Activated CD4-positive, alpha-beta memory T cell treated with anti-CD3 and anti-CD28 coated beads for 36 hours (primary cell): Measurements from ENCODE around the gene CEP83. TPM values are rescaled to one million over a fixed set of nuclear protein-coding genes. Genes with fewer than 3 reads are reported as not detected.
A peak's percentile ranks its signal among the peaks of the same experiment; 100 is the strongest.

Experiments
- CTCF ChIA-PET: fragments of 350-600 bp; sonication (Branson Sonifier 250); formaldehyde crosslinking; loops from one replicate; lab custom pipeline; 2021; ENCODE audit warnings: antibody characterized with exemption, inconsistent platforms; lab: Charles Lee
- POLR2A ChIA-PET: fragments of 350-600 bp; sonication (Branson Sonifier 250); formaldehyde crosslinking; loops from one replicate; lab custom pipeline; 2021; ENCODE audit warnings: antibody characterized with exemption; lab: Charles Lee
- DNase-seq: peaks from one replicate; pipeline ENCODE4 v3.0.0-alpha.2; 2020
- H3K27ac Mint-ChIP-seq: one replicate; pipeline ENCODE4 v1.8.0; 2021; ENCODE audit warnings: mixed read lengths
- H3K27me3 Mint-ChIP-seq: one replicate; pipeline ENCODE4 v1.8.0; 2021; ENCODE audit warnings: mixed read lengths
- H3K36me3 Mint-ChIP-seq: one replicate; pipeline ENCODE4 v1.8.0; 2021; ENCODE audit warnings: mixed read lengths
- H3K4me1 Mint-ChIP-seq: one replicate; pipeline ENCODE4 v1.8.0; 2021; ENCODE audit warnings: low read depth, mixed read lengths
- H3K4me3 Mint-ChIP-seq: one replicate; pipeline ENCODE4 v1.8.0; 2021; ENCODE audit warnings: mild to moderate bottlenecking, mixed read lengths
- H3K9me3 Mint-ChIP-seq: one replicate; pipeline ENCODE4 v1.8.0; 2021; ENCODE audit warnings: mixed read lengths
- intact Hi-C: fragments of 100-400 bp; cut with micrococcal nuclease; formaldehyde crosslinking; loops from one replicate; pipeline ENCODE4 v1.15.1; 2023
- total RNA-seq, 2 experiments: library from RNA; stranded (reverse); gene quantifications; one replicate each; pipeline ENCODE4 v1.2.3, GENCODE V29; 2021

The CEP83 gene
- total RNA-seq, 2 experiments from 2014 or later, result 23.4 TPM

- Mint-ChIP-seq H3K4me3 (no peak overlapping the region), H3K36me3 (peaks cover 63% of the 10 kb centered on the region), H3K27me3 (no peaks in the 10 kb centered on the region), H3K9me3 (no peaks in the 10 kb centered on the region), H3K4me1 (peaks cover 8% of the 10 kb centered on the region), H3K27ac (no peak overlapping the region)
- no peak for DNase-seq
- intact Hi-C loops, result loop anchor here (10.0 kb wide), 1 partner anchor 345 kb away; no protein-coding TSS in a partner anchor
- ChIA-PET CTCF (no interaction called here), POLR2A (no interaction called here)
Measured at GRCh38 chr12:94299846-94300245, 159.8 kb downstream of the CEP83 start.

GRCh38 chr12:94297876-94298505, 161.7 kb downstream of the CEP83 start:
- Mint-ChIP-seq H3K27me3 (no peaks in the 10 kb centered on the region), H3K4me1 (peaks cover 3% of the 10 kb centered on the region), H3K27ac (no peak overlapping the region), H3K36me3 (peaks cover 53% of the 10 kb centered on the region), H3K9me3 (no peaks in the 10 kb centered on the region), H3K4me3 (no peak overlapping the region)
- intact Hi-C loops, result no loop called here
- no peak for DNase-seq
- POLR2A ChIA-PET, result interaction anchor here (0.9 kb wide), 1 partner anchor 28 kb away, joined by 3 read pairs; no protein-coding TSS in a partner anchor
- CTCF ChIA-PET, result interaction anchor here (1.3 kb wide), 1 partner anchor 7 kb away, joined by 3 read pairs; no protein-coding TSS in a partner anchor

GRCh38 chr12:94297096-94297699, 162.5 kb downstream of the CEP83 start:
- Mint-ChIP-seq H3K4me1 (no peaks in the 10 kb centered on the region), H3K36me3 (peaks cover 46% of the 10 kb centered on the region), H3K27ac (no peak overlapping the region), H3K4me3 (no peak overlapping the region), H3K27me3 (no peaks in the 10 kb centered on the region), H3K9me3 (no peaks in the 10 kb centered on the region)
- ChIA-PET POLR2A (no interaction called here), CTCF (interaction anchor here (0.5 to 0.6 kb wide), 2 partner anchors 53 to 795 kb away, joined by 3 read pairs; no protein-coding TSS in a partner anchor)
- no peak for DNase-seq
- intact Hi-C loops, result no loop called here

GRCh38 chr12:94290353-94290752, 169.3 kb downstream of the CEP83 start:
- Mint-ChIP-seq H3K4me3 (no peak overlapping the region), H3K27me3 (no peaks in the 10 kb centered on the region), H3K27ac (no peak overlapping the region), H3K9me3 (no peaks in the 10 kb centered on the region), H3K36me3 (peaks cover 19% of the 10 kb centered on the region), H3K4me1 (no peaks in the 10 kb centered on the region)
- POLR2A ChIA-PET, result interaction anchor here (1.6 kb wide), 1 partner anchor 19 kb away, joined by 3 read pairs; no protein-coding TSS in a partner anchor
- CTCF ChIA-PET, result interaction anchor here (1.3 kb wide), 1 partner anchor 9 kb away, joined by 3 read pairs; no protein-coding TSS in a partner anchor
- intact Hi-C loops, result no loop called here
- no peak for DNase-seq

GRCh38 chr12:94289461-94290312, 170.0 kb downstream of the CEP83 start:
- Mint-ChIP-seq H3K4me1 (no peaks in the 10 kb centered on the region), H3K9me3 (no peaks in the 10 kb centered on the region), H3K27me3 (no peaks in the 10 kb centered on the region), H3K4me3 (no peak overlapping the region), H3K27ac (no peak overlapping the region), H3K36me3 (peaks cover 14% of the 10 kb centered on the region)
- intact Hi-C loops, result no loop called here
- no peak for DNase-seq
- CTCF ChIA-PET, result interaction anchor here (1.3 kb wide), 1 partner anchor 9 kb away, joined by 3 read pairs; no protein-coding TSS in a partner anchor
- POLR2A ChIA-PET, result interaction anchor here (1.6 kb wide), 1 partner anchor 19 kb away, joined by 3 read pairs; no protein-coding TSS in a partner anchor

- no peak for DNase-seq
- Mint-ChIP-seq H3K4me1 (peaks cover 18% of the 10 kb centered on the region), H3K27ac (no peak overlapping the region), H3K4me3 (no peak overlapping the region), H3K9me3 (no peaks in the 10 kb centered on the region), H3K36me3 (peaks cover 15% of the 10 kb centered on the region), H3K27me3 (no peaks in the 10 kb centered on the region)
- POLR2A ChIA-PET, result no interaction called here
- intact Hi-C loops, result no loop called here
- CTCF ChIA-PET, result no interaction called here
Measured at GRCh38 chr12:94287245-94287628, 172.4 kb downstream of the CEP83 start.

GRCh38 chr12:94286583-94287244, 173.0 kb downstream of the CEP83 start:
- H3K36me3 Mint-ChIP-seq, result peaks cover 13% of the 10 kb centered on the region
- H3K27me3 Mint-ChIP-seq, result no peaks in the 10 kb centered on the region
- CTCF ChIA-PET, result no interaction called here
- H3K9me3 Mint-ChIP-seq, result no peaks in the 10 kb centered on the region
- intact Hi-C loops, result no loop called here
- H3K4me3 Mint-ChIP-seq, result no peak overlapping the region
- POLR2A ChIA-PET, result no interaction called here
- H3K4me1 Mint-ChIP-seq, result peaks cover 24% of the 10 kb centered on the region
- no peak overlapping the region for H3K27ac Mint-ChIP-seq
- DNase-seq, result no peak

- no peak overlapping the region for H3K4me3 Mint-ChIP-seq
- ChIA-PET POLR2A (no interaction called here), CTCF (no interaction called here)
- peaks cover 26% of the 10 kb centered on the region for H3K4me1 Mint-ChIP-seq
- intact Hi-C loops, result no loop called here
- no peaks in the 10 kb centered on the region for H3K27me3 Mint-ChIP-seq
- H3K27ac Mint-ChIP-seq, result no peak overlapping the region
- H3K36me3 Mint-ChIP-seq, result peaks cover 13% of the 10 kb centered on the region
- no peaks in the 10 kb centered on the region for H3K9me3 Mint-ChIP-seq
- no peak for DNase-seq
Measured at GRCh38 chr12:94285943-94286582, 173.6 kb downstream of the CEP83 start.

- no peaks in the 10 kb centered on the region for H3K27me3 Mint-ChIP-seq
Measured at GRCh38 chr12:94284859-94285258, 174.8 kb downstream of the CEP83 start.

GRCh38 chr12:94284046-94284445, 175.6 kb downstream of the CEP83 start:
- Mint-ChIP-seq H3K27ac (no peak overlapping the region), H3K36me3 (peaks cover 22% of the 10 kb centered on the region), H3K4me1 (peaks cover 26% of the 10 kb centered on the region), H3K4me3 (no peak overlapping the region), H3K9me3 (no peaks in the 10 kb centered on the region), H3K27me3 (no peaks in the 10 kb centered on the region)
- intact Hi-C loops, result no loop called here
- CTCF ChIA-PET, result interaction anchor here (0.6 kb wide), 1 partner anchor 140 kb away, joined by 3 read pairs; no protein-coding TSS in a partner anchor
- POLR2A ChIA-PET, result no interaction called here
- DNase-seq, result no peak

More at GRCh38 chr12:94284859-94285258, 174.8 kb downstream of the CEP83 start:
- POLR2A ChIA-PET, result no interaction called here
- CTCF ChIA-PET, result no interaction called here
- peaks cover 26% of the 10 kb centered on the region for H3K4me1 Mint-ChIP-seq
- H3K36me3 Mint-ChIP-seq, result peaks cover 20% of the 10 kb centered on the region
- H3K9me3 Mint-ChIP-seq, result no peaks in the 10 kb centered on the region
- no peak overlapping the region for H3K4me3 Mint-ChIP-seq
- intact Hi-C loops, result no loop called here
- H3K27ac Mint-ChIP-seq, result no peak overlapping the region
- DNase-seq, result no peak

- H3K4me1 Mint-ChIP-seq, result peaks cover 26% of the 10 kb centered on the region
- DNase-seq, result peak; percentile 68
- peak overlapping the region; percentile 25 for H3K4me3 Mint-ChIP-seq
- H3K9me3 Mint-ChIP-seq, result no peaks in the 10 kb centered on the region
- H3K36me3 Mint-ChIP-seq, result peaks cover 19% of the 10 kb centered on the region
- POLR2A ChIA-PET, result no interaction called here
- intact Hi-C loops, result loop anchor here (1.0 to 2.0 kb wide), 2 partner anchors 11 to 22 kb away; no protein-coding TSS in a partner anchor
- CTCF ChIA-PET, result no interaction called here
- peak overlapping the region; percentile 59 for H3K27ac Mint-ChIP-seq
- H3K27me3 Mint-ChIP-seq, result no peaks in the 10 kb centered on the region
Measured at GRCh38 chr12:94282675-94283074, 177.0 kb downstream of the CEP83 start.
